Endometrial microvascular endothelial cells (primary cell): ENCODE results near the gene UGT2A3. TPM values are rescaled to one million over a fixed set of nuclear protein-coding genes. Genes with fewer than 3 reads are reported as not detected.
"Not testable (repeated sequence)": the region's sequence is repeated elsewhere in the genome, so short reads cannot be mapped to it uniquely, and the experiment has no call there.

Source experiments
- in situ Hi-C: cut with HindIII; loops from 2 replicates; pipeline ENCODE4 v1.10.0; 2017; ENCODE audit warnings: low sequenced_read_pairs, low pct_unique_long_range_greater_than_20kb; ENCODE audit errors: inconsistent ontology term
- total RNA-seq: library from RNA; depleted of rRNA; stranded (reverse); fragments of >200 nt; gene quantifications from one replicate; pipeline ENCODE4 v1.2.3, GENCODE V29; 2015; ENCODE audit errors: inconsistent ontology term

UGT2A3 gene
- total RNA-seq, 1 donor from 2014 or later, result not detected

- in situ Hi-C loops, result not testable (repeated sequence)
These were observed 29.4 kb downstream of the UGT2A3 start for GRCh38 chr4:68922202-68922601.

- in situ Hi-C loops, result no loop called here
These were observed 30.6 kb downstream of the UGT2A3 start for GRCh38 chr4:68921051-68921450.

GRCh38 chr4:68917016-68917415 is 34.6 kb downstream of the UGT2A3 start:
- in situ Hi-C loops, result no loop called here

DNA sequence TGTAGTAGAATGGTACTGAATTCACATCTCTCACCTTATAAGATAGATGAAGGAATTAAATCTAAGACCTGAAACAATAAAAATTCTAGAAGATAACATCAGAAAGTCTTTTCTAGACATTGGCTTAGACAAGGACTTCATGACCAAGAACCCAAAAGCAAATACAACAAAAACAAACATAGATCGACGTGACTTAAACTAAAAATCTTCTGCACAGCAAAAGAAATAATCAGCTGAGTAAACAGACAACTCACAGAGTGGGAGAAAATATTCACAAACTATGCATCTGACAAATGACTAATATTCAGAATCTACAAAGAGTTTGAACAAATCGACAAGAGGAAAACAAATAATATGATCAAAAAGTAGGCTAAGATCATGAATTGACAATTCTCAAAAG is 38.8 kb downstream of the UGT2A3 start:
- in situ Hi-C loops, result no loop called here

GRCh38 chr4:68909385-68909784 is 42.2 kb downstream of the UGT2A3 start:
- in situ Hi-C loops, result no loop called here

GRCh38 chr4:68907788-68908700 is 43.6 kb downstream of the UGT2A3 start:
- in situ Hi-C loops, result no loop called here

DNA sequence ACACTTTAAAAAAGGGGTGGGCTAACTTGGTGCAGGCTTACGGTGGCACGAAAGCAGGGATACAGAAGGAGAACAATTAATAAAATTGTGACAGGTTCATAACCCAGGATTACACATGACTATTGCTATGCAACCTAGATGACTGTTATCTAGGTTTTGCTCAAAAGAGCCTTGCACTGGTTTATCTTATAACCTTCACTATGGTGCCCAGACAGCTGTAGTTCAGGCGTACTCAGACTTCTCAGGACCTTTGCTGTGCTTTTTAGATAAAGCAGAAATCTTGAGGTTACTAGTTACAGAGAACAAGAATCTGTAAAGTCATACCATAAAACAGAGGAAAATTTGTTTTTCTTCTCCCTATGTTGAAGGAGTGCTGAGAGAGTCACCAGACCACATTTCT is 44.4 kb downstream of the UGT2A3 start:
- in situ Hi-C loops, result no loop called here

GRCh38 chr4:68906780-68907137 is 44.8 kb downstream of the UGT2A3 start:
- in situ Hi-C loops, result no loop called here

DNA sequence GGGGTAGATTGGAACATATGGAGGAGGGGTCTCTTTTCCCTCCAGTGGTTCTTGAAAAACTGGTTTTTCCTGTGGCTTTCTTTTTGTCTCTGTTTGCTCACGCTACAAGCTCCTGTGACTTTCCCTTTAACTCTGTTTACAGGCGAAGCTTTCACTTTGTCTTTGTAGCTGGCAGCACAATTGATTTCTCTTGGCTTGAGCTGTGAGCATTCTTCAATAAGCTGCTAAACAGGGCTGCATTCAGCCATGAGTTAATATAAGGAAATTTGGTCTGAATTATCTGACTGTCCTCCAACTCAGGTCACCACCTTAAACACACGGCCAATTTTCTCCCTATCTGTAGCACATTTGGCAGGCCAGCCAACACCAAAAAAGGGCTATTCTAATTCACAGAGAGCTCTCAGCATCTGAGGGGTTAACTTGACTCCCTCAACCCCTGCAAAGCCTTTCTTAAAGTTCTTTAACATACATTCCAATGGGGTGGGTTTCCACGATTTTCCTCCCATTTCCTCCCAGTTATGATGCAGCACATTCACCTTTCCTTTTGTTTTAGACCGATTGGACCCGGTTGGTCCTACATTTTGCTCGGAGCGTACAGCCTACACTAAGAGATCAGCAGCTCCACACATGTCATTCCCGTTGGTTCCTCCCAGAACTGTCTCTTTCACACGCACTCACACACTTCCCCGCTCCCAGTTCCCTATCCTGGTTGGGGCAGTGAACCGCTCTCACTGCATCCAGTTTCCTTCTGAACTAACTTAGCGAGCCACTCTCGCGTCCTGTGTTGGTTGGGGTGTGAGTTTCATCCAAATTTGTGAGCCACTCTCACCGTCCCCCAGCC is 45.4 kb downstream of the UGT2A3 start:
- in situ Hi-C loops, result no loop called here

GRCh38 chr4:68905598-68905938 is 46.0 kb downstream of the UGT2A3 start:
- in situ Hi-C loops, result no loop called here

- in situ Hi-C loops, result no loop called here
These were observed 46.8 kb downstream of the UGT2A3 start for GRCh38 chr4:68904786-68905185.

GRCh38 chr4:68896749-68897148 is 54.9 kb downstream of the UGT2A3 start:
- in situ Hi-C loops, result no loop called here

- in situ Hi-C loops, result no loop called here
These were observed 55.9 kb downstream of the UGT2A3 start for GRCh38 chr4:68895561-68896198.

DNA sequence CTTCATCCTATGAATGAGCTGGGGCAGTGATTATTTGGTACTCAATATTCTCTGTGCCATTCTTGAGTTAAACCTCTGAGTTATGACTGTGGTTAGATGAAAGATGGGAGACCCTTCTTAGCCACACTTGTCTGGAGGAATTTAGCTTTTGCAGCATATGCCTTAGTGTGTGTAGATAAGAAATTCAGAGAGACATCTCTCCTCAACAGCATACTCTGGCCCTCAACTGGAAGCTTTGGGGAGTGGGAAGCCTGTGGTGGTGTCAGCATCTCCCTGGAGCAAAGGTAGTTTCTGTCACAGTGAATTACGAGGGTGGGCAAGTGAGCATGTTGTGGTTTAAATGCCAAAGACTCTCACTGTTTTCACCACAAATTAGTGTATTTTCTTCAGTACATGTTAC is 58.7 kb downstream of the UGT2A3 start:
- in situ Hi-C loops, result no loop called here

GRCh38 chr4:68891678-68892077 is 59.9 kb downstream of the UGT2A3 start:
- in situ Hi-C loops, result no loop called here

DNA sequence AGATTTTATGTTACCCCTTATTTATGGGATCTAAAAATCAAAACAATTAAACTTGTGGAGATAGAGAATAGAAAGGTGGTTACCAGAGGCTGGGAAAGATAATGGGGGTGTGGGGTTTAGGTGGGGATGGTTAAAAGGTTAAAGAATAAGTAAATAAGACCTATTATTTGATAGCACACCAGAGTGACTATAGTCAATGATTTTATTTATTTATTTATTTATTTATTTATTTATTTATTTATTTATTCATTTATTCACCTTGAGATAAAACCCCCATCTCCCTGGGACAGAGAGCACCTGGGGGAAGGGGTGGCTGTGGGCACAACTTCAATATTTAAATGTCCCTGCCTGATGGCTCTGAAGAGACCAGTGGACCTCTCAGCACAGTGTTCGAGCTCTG is 66.1 kb downstream of the UGT2A3 start:
- in situ Hi-C loops, result no loop called here

DNA sequence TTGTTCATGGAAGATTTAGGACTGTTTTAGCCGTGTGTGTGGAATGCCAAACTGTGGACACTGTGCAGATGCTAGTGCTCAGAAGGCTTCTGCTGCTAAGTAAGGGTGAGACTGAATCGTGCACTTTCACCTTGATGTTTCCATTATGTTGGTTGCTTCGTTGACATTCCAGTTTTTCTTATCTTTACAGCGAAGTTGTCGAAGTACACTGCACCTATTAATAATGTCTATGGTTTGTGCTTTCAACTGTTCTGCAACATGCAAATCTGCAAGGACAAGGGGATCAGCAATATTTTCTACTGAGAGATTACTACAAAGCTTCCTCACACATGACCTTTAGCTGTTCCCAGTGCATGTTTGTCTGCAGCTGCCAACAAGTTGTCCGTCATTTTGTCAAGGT is 67.7 kb downstream of the UGT2A3 start:
- in situ Hi-C loops, result no loop called here
